ENCODE data around the gene GDI1.

- TF ChIP-seq POLR2AphosphoS5 (IDR thresholded peaks at IDR 0.05; ENCODE audit: low read depth, low read length) (no peak), SRF (IDR thresholded peaks at IDR 0.05; ENCODE audit: low read depth, low read length) (no peak), POLR2A (IDR thresholded peaks at IDR 0.05; ENCODE audit: control extremely low read depth in 1 of 2, low read depth in 2 of 2, low read length in 2 of 2) (no peak), CTCF (IDR thresholded peaks at IDR 0.05; ENCODE audit: control extremely low read depth in 1 of 3, insufficient read depth in 1 of 3, low read depth in 1 of 3, low read length in 3 of 3) (no peak), YY1 (IDR thresholded peaks at IDR 0.05; ENCODE audit: low read depth, low read length) (no peak)
Measured at GRCh38 chrX:154443479-154443910, 6.5 kb downstream of the GDI1 start.

Measured in H1 (cell line).